Retinal pigment epithelial cell (primary cell): ENCODE results near the gene EME2.
"Not testable (repeated sequence)": the region's sequence is repeated elsewhere in the genome, so short reads cannot be mapped to it uniquely, and the experiment has no call there.

Experiments used
- DNase-seq: peaks from one replicate; pipeline ENCODE4 v3.0.0-alpha.2; 2010; ENCODE audit warnings: low read depth
- H3K4me3 ChIP-seq: 2 replicates; pipeline ENCODE4 v1.5.1; 2011; ENCODE audit warnings: mild to moderate bottlenecking, low read length, control low read depth, moderate library complexity
- TF ChIP-seq, protein P1 (sequence below): conservative IDR thresholded peaks from 2 replicates; pipeline ENCODE4 v1.5.1; 2011; ENCODE audit warnings: low read depth, low read length, control low read depth, inconsistent platforms

The EME2 gene

DNA sequence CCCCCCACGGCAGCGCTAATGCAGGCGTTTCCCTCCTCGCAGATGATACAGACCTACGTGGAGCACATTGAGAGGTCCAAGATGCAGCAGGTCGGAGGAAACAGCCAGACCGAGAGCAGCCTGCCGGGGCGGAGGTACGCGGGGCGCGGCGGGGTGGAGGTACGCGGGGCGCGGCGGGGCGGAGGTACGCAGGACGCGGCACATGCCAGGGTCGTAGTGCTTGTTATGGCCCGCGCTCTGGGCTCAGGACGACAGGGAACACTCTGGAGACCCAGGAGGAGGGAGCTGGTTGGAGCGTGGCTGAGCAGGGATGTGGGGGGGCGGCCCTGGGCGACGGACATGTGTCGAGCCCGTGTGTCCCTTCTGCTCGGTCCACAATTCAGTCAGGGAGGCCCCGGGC is 43.2 kb upstream of the EME2 start:
- TF ChIP-seq, protein P1, sequence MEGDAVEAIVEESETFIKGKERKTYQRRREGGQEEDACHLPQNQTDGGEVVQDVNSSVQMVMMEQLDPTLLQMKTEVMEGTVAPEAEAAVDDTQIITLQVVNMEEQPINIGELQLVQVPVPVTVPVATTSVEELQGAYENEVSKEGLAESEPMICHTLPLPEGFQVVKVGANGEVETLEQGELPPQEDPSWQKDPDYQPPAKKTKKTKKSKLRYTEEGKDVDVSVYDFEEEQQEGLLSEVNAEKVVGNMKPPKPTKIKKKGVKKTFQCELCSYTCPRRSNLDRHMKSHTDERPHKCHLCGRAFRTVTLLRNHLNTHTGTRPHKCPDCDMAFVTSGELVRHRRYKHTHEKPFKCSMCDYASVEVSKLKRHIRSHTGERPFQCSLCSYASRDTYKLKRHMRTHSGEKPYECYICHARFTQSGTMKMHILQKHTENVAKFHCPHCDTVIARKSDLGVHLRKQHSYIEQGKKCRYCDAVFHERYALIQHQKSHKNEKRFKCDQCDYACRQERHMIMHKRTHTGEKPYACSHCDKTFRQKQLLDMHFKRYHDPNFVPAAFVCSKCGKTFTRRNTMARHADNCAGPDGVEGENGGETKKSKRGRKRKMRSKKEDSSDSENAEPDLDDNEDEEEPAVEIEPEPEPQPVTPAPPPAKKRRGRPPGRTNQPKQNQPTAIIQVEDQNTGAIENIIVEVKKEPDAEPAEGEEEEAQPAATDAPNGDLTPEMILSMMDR = no peak
- DNase-seq = no peak
- H3K4me3 ChIP-seq = no peak overlapping the region

DNA sequence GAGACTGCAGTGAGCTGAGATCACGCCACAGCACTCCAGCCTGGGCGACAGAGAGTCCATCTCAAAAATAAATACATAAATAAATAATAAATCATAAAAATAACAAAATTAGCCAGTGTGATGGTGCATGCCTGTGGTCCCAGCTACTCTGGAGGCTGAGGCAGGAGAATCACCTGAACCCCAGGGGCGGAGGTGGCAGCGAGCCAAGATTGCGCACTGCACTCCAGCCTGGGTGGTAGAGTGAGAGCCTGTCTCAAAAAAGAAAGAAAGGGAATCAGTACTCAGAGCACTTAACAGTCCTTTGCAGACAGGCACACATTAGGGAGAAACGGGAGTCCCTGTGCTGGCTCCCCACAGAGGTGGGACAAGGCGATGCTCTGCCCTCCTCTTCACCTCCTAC is 41.5 kb upstream of the EME2 start:
- no peak for DNase-seq
- no peak overlapping the region for H3K4me3 ChIP-seq

DNA sequence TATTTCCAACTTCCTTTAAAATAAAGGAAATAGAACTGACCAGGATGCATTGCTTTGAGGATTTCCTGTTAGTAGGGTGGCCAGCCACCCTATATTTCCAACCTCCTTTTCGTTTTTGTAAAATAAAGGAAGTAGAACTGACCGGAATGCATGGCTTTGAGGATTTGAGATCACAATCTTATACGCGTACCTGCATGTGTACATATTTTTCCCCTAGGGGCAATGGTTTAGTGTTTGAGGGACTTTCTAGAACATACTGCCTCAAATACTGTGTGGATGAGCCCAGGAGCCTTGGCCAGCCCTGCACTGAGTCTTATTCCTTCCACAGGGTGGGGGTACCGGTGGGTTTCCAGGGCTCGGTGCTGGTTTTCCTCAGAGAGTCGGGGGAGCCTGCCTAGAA is 41.0 kb upstream of the EME2 start:
- no peak for DNase-seq
- TF ChIP-seq, protein P1 = no peak
- no peak overlapping the region for H3K4me3 ChIP-seq

More for the DNA sequence above, 41.5 kb upstream of the EME2 start:
- TF ChIP-seq, protein P1 = no peak

DNA sequence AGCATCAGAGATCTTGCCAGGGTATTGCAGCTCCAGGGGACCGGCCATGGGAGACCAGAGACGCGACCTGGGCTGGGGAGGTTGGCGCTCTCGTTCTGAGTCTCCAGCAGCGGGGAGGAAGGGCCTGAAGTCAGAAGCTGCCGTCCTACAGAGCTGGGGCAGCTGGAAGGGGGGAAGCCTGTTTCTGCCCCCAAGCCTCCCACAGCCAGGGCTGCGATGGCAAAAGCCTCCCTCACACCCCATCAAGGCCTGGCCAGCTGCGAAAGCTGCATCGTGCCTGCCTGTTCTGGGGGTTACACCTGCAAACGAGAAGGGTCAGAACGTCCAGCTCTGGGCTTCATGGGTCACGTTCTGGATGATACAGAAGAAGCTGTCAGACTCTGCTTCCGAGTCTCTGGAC is 40.5 kb upstream of the EME2 start:
- TF ChIP-seq, protein P1 = no peak
- DNase-seq = no peak
- no peak overlapping the region for H3K4me3 ChIP-seq

DNA sequence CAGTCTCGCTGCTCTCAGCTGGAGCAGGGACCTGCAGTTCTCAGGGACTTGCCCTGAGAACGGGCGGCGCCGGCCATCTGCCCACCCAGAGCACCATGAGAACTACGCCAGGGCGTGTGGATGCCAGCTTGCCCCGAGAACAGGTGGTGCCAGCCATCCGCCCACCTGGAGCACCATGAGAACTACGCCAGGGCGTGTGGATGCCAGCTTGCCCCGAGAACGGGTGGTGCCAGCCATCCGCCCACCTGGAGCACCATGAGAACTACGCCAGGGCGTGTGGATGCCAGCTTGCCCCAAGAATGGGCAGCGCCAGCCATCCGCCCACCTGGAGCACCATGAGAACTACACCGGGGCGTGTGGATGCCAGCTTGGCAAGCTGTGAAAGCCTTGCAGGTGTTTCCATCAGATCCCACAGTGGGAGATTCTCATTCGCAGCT is 40.0 kb upstream of the EME2 start:
- not testable (repeated sequence) for DNase-seq, H3K4me3 ChIP-seq

DNA sequence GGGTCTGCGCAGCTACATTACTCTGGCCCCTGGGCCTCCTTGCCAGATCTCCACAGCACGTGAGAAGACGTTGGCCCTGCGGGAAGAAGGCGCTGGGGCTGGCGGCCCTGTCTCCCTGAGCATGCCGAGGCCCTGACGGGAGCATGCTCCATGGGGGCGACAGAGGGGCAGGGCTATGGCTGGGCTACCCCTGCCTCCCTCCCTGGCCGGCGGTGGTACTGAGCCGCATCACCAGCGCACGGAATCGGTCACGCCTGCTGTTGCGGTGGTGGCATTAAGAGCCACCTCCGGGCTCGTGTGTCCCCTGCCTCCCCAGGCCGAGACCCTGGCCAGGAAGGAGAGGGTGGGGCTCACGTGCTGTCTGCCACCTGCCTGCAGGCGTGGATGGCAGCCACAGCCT is 38.5 kb upstream of the EME2 start:
- H3K4me3 ChIP-seq = no peak overlapping the region
- TF ChIP-seq, protein P1 = no peak
- DNase-seq = no peak

DNA sequence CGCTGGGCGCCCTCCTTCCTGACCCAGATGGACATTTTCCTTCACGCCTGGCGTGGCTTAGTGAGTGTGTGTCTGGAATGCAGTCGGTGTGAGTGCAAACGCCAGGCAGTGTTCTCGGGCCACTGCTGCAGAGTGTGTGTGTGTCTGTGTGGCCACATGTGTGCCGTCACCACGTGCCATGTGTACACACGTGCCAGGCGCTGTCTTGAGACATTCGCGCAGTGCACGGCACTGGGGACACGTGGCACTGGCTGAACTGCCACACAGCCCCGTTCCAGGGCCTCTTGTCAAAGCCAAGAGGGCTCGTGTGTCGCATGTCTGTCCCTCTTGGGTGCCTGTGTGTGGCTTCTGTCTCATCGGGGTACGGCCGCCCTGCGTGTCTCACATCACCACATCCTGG is 37.8 kb upstream of the EME2 start:
- no peak for DNase-seq
- TF ChIP-seq, protein P1 = no peak
- H3K4me3 ChIP-seq = no peak overlapping the region

DNA sequence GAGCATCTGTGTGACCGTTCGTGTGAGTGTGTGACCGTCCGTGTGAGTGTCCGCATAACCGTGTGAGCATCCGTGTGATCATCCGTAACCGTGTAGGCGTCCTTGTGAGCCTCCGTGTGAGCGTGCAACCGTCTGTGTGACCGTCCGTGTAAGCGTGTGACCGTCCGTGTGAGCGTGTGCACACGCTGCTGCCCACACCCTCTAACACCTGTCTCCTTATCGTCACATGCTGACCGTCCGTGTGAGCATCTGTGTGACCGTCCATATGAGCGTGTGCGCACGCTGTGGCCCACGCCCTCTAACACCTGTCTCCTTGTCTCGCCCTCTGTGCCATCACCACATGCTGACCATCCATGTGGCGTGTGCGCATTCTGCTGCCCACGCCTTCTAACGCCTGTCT is 32.4 kb upstream of the EME2 start:
- no peak overlapping the region for H3K4me3 ChIP-seq
- DNase-seq = no peak
- TF ChIP-seq, protein P1 = no peak
